PC-9 (cell line): ENCODE data around the gene COPZ2. TPM values are rescaled to one million over a fixed set of nuclear protein-coding genes. Genes with fewer than 3 reads are reported as not detected.

Experiments
- BruUV-seq: library from RNA; stranded (reverse); fragments of 400-500 nt; replicated peaks from 2 replicates; lab custom pipeline; 2021; lab: Mats Ljungman, UMichigan
- CTCF ChIA-PET: fragments of 300-600 bp; sonication (Branson Sonifier 250); formaldehyde crosslinking; loops from one replicate; lab custom pipeline; 2022; ENCODE audit warnings: antibody characterized with exemption; lab: Charles Lee
- POLR2A ChIA-PET: fragments of 300-600 bp; sonication (Branson Sonifier 250); formaldehyde crosslinking; loops from one replicate; lab custom pipeline; 2022; ENCODE audit warnings: antibody characterized with exemption; ENCODE audit not compliant: unreplicated experiment; lab: Charles Lee
- DNase-seq, 2 experiments: peaks; one replicate each; pipeline versions ENCODE4 v3.0.0 to v3.0.0-alpha.2; 2015 to 2022; ENCODE audit warnings: mixed read lengths in 1 of 2
- H2AFZ ChIP-seq: fragments of 200-600 bp; sonication (generic); 2 replicates; pipeline ENCODE4 v1.8.1; 2017; ENCODE audit warnings: antibody characterized with exemption
- H3F3A ChIP-seq: fragments of 200-600 bp; sonication (generic); 2 replicates; pipeline ENCODE4 v1.8.1; 2017; ENCODE audit warnings: antibody characterized with exemption, mild to moderate bottlenecking, low read depth; ENCODE audit not compliant: insufficient read depth
- H3K27ac ChIP-seq: fragments of 200-600 bp; sonication (generic); 2 replicates; pipeline ENCODE4 v1.6.1; 2016; ENCODE audit warnings: mixed run types
- H3K27me3 ChIP-seq: fragments of 200-600 bp; sonication (generic); 2 replicates; pipeline ENCODE4 v1.6.1; 2016; ENCODE audit warnings: low read depth, mixed run types; ENCODE audit not compliant: insufficient read depth
- H3K36me3 ChIP-seq: fragments of 200-600 bp; sonication (generic); 2 replicates; pipeline ENCODE4 v1.6.1; 2016; ENCODE audit warnings: low read depth, mixed run types
- H3K4me1 ChIP-seq: fragments of 200-600 bp; sonication (generic); replicated peaks from 2 replicates; pipeline ENCODE4 v1.6.1; 2016; ENCODE audit warnings: mixed run types; ENCODE audit not compliant: insufficient read depth
- H3K4me2 ChIP-seq: fragments of 200-600 bp; sonication (generic); 2 replicates; pipeline ENCODE4 v1.6.1; 2017; ENCODE audit warnings: mixed run types
- H3K4me3 ChIP-seq: fragments of 200-600 bp; sonication (generic); 2 replicates; pipeline ENCODE4 v1.6.1; 2016; ENCODE audit warnings: mixed run types
- H3K79me2 ChIP-seq: fragments of 200-600 bp; sonication (generic); 2 replicates; pipeline ENCODE4 v1.6.1; 2017; ENCODE audit warnings: low read depth, mixed run types
- H3K9me2 ChIP-seq: fragments of 200-600 bp; sonication (generic); 2 replicates; pipeline ENCODE4 v1.8.1; 2017; ENCODE audit warnings: mild to moderate bottlenecking; ENCODE audit not compliant: insufficient read depth
- H3K9me3 ChIP-seq: fragments of 200-600 bp; sonication (generic); 2 replicates; pipeline ENCODE4 v1.8.1; 2016; ENCODE audit warnings: low read depth; ENCODE audit not compliant: insufficient read depth
- H4K20me1 ChIP-seq: fragments of 200-600 bp; sonication (generic); 2 replicates; pipeline ENCODE4 v1.8.1; 2017; ENCODE audit not compliant: insufficient read depth
- CTCF ChIP-seq: fragments of 200-600 bp; sonication (generic); conservative IDR thresholded peaks from 2 replicates; pipeline ENCODE4 v1.6.1; 2017; ENCODE audit warnings: mixed run types, antibody characterized with exemption, mild to moderate bottlenecking, moderate library complexity
- EZH2 ChIP-seq: fragments of 200-600 bp; sonication (generic); IDR thresholded peaks from 2 replicates; pipeline ENCODE4 v1.8.0; 2017; ENCODE audit warnings: antibody characterized with exemption, low read depth
- intact Hi-C: fragments of 100-400 bp; cut with micrococcal nuclease; formaldehyde crosslinking; loops from one replicate; pipeline ENCODE4 v1.10.0; 2022; ENCODE audit not compliant: unreplicated experiment
- total RNA-seq: library from RNA; stranded (reverse); gene quantifications from 2 replicates; pipeline ENCODE4 v1.2.3, GENCODE V29; 2021

COPZ2 gene
- total RNA-seq, 1 experiment from 2014 or later = 2.6 TPM

- H3K9me2 ChIP-seq = no peaks in the 10 kb centered on the region; the same call in 1 of the 2 replicates
- no TSS peak for BruUV-seq
- peaks cover 20% of the 10 kb centered on the region for H3K4me1 ChIP-seq
- intact Hi-C loops = loop anchor here (5.0 kb wide), 1 partner anchor 57 kb away; the partner anchor contains the start of gene CBX1
- H3K36me3 ChIP-seq = no peaks in the 10 kb centered on the region
- no peak for TF ChIP-seq EZH2
- TF ChIP-seq CTCF = no peak
- H3K79me2 ChIP-seq = peaks cover 25% of the 10 kb centered on the region
- H3K27ac ChIP-seq = no peak overlapping the region
- H2AFZ ChIP-seq = no peak overlapping the region
- ChIA-PET CTCF (no interaction called here), POLR2A (no interaction called here)
- H3K4me2 ChIP-seq = no peak overlapping the region
- H4K20me1 ChIP-seq = no peaks in the 10 kb centered on the region
- H3F3A ChIP-seq = peaks cover 29% of the 10 kb centered on the region
- no peak for DNase-seq
- no peaks in the 10 kb centered on the region for H3K9me3 ChIP-seq
- H3K4me3 ChIP-seq = no peak overlapping the region
- no peaks in the 10 kb centered on the region for H3K27me3 ChIP-seq
Observed at GRCh38 chr17:48044851-48045250, 7.3 kb upstream of the COPZ2 start.

GRCh38 chr17:48043176-48043575 is 5.6 kb upstream of the COPZ2 start:
- CTCF ChIA-PET = no interaction called here
- POLR2A ChIA-PET = interaction anchor here (0.6 kb wide), 1 partner anchor 1944 kb away, joined by 6 read pairs; no protein-coding TSS in a partner anchor
- no peak overlapping the region for H3K27ac ChIP-seq

GRCh38 chr17:48038687-48039086 is 1.1 kb upstream of the COPZ2 start:
- no peak overlapping the region for H3K4me2 ChIP-seq
- ChIA-PET CTCF (no interaction called here), POLR2A (no interaction called here)
- DNase-seq = no peak
- no peak overlapping the region for H2AFZ ChIP-seq
- H3K36me3 ChIP-seq = no peaks in the 10 kb centered on the region
- peaks cover 40% of the 10 kb centered on the region for H3K27me3 ChIP-seq
- TF ChIP-seq CTCF = no peak
- TF ChIP-seq EZH2 = no peak
- no peaks in the 10 kb centered on the region for H3K4me1 ChIP-seq
- H3K9me2 ChIP-seq = no peaks in the 10 kb centered on the region
- no peak overlapping the region for H3K27ac ChIP-seq
- no peaks in the 10 kb centered on the region for H4K20me1 ChIP-seq
- no TSS peak for BruUV-seq
- peaks cover 23% of the 10 kb centered on the region; the same call in 1 of the 2 replicates for H3F3A ChIP-seq
- H3K9me3 ChIP-seq = no peaks in the 10 kb centered on the region
- H3K79me2 ChIP-seq = no peaks in the 10 kb centered on the region
- H3K4me3 ChIP-seq = no peak overlapping the region
- intact Hi-C loops = no loop called here

More at GRCh38 chr17:48043176-48043575, 5.6 kb upstream of the COPZ2 start:
- Histone ChIP-seq H4K20me1 (no peaks in the 10 kb centered on the region), H3K4me2 (no peak overlapping the region), H3F3A (peaks cover 23% of the 10 kb centered on the region; the same call in 1 of the 2 replicates), H3K9me3 (no peaks in the 10 kb centered on the region), H2AFZ (no peak overlapping the region), H3K36me3 (no peaks in the 10 kb centered on the region), H3K79me2 (peaks cover 13% of the 10 kb centered on the region), H3K9me2 (no peaks in the 10 kb centered on the region; the same call in 1 of the 2 replicates), H3K4me1 (peaks cover 15% of the 10 kb centered on the region), H3K27me3 (peaks cover 15% of the 10 kb centered on the region), H3K4me3 (no peak overlapping the region)
- TF ChIP-seq EZH2 (no peak), CTCF (no peak)
- no peak for DNase-seq
- intact Hi-C loops = no loop called here
- no TSS peak for BruUV-seq
